Smooth muscle cell (in vitro differentiated cells): ENCODE measurements around the gene HLA-G. TPM values are rescaled to one million over a fixed set of nuclear protein-coding genes. Genes with fewer than 3 reads are reported as not detected.

ENCODE experiments used
- DNase-seq: peaks from one replicate; lab custom pipeline; 2025; ENCODE audit not compliant: unreplicated experiment; lab: John Stamatoyannopoulos, UW
- H2AFZ ChIP-seq: fragments of 200-600 bp; sonication (generic); 2 replicates; pipeline ENCODE4 v1.6.0; 2016; ENCODE audit warnings: antibody characterized with exemption, low read depth, mild to moderate bottlenecking
- H3F3A ChIP-seq: fragments of 200-600 bp; sonication (generic); 2 replicates; pipeline ENCODE4 v1.6.0; 2017; ENCODE audit warnings: antibody characterized with exemption, low read depth
- H3K27ac ChIP-seq: fragments of 200-600 bp; sonication (generic); 2 replicates; pipeline ENCODE4 v1.5.1; 2016; ENCODE audit warnings: low read depth, mild to moderate bottlenecking
- H3K27me3 ChIP-seq: fragments of 200-600 bp; sonication (generic); 2 replicates; pipeline ENCODE4 v1.6.1; 2016; ENCODE audit warnings: low read depth, mild to moderate bottlenecking
- H3K36me3 ChIP-seq: fragments of 200-600 bp; sonication (generic); 2 replicates; pipeline ENCODE4 v1.5.1; 2016; ENCODE audit warnings: low read depth
- H3K4me1 ChIP-seq: fragments of 200-600 bp; sonication (generic); 2 replicates; pipeline ENCODE4 v1.5.1; 2016; ENCODE audit warnings: low read depth
- H3K4me2 ChIP-seq: fragments of 200-600 bp; sonication (generic); 2 replicates; pipeline ENCODE4 v1.6.0; 2016; ENCODE audit warnings: mild to moderate bottlenecking
- H3K4me3 ChIP-seq: fragments of 200-600 bp; sonication (generic); 2 replicates; pipeline ENCODE4 v1.5.1; 2016; ENCODE audit warnings: mild to moderate bottlenecking
- H3K79me2 ChIP-seq: fragments of 200-600 bp; sonication (generic); 2 replicates; pipeline ENCODE4 v1.6.0; 2016; ENCODE audit warnings: low read depth, mild to moderate bottlenecking
- H3K9ac ChIP-seq: fragments of 200-600 bp; sonication (generic); 2 replicates; pipeline ENCODE4 v1.6.0; 2016; ENCODE audit warnings: low read depth
- H3K9me3 ChIP-seq: fragments of 200-600 bp; sonication (generic); replicated peaks from 2 replicates; pipeline ENCODE4 v1.5.1; 2016; ENCODE audit warnings: low read depth
- H4K20me1 ChIP-seq: fragments of 200-600 bp; sonication (generic); 2 replicates; pipeline ENCODE4 v1.6.0; 2016; ENCODE audit warnings: low read depth
- WGBS: methylation state at CpG from one replicate; pipeline ENCODE4 v1.1.7; 2016; ENCODE audit warnings: low lambda C conversion rate; 5-methylcytosine and 5-hydroxymethylcytosine counted together
- polyA plus RNA-seq: library from polyadenylated mRNA; unstranded; fragments of >200 nt; fragmentation: Nextera tagmentation; extraction: Ambion mirVana; gene quantifications from 2 replicates; pipeline ENCODE4 v1.2.1, GENCODE V29; 2016
- total RNA-seq: library from RNA; depleted of rRNA; stranded (reverse); fragments of >200 nt; gene quantifications from 2 replicates; pipeline ENCODE4 v1.2.3, GENCODE V29; 2014
- TF ChIP-seq, protein P1 (sequence below): fragments of 200-600 bp; sonication (generic); IDR thresholded peaks from 2 replicates; pipeline ENCODE4 v1.5.1; 2017; ENCODE audit warnings: borderline replicate concordance, mild to moderate bottlenecking, antibody characterized with exemption; ENCODE audit not compliant: insufficient read depth, poor library complexity, severe bottlenecking

The HLA-G gene
- total and polyA plus RNA-seq, 2 experiments from 2014 or later: 0.22 to 1.7 TPM

GRCh38 chr6:29815118-29815750, 12.4 kb upstream of the HLA-G start:
- Histone ChIP-seq H2AFZ (no peak overlapping the region), H3K4me3 (no peak overlapping the region), H3F3A (no peaks in the 10 kb centered on the region), H3K9me3 (no peaks in the 10 kb centered on the region), H3K79me2 (no peaks in the 10 kb centered on the region), H3K27ac (no peak overlapping the region), H4K20me1 (no peaks in the 10 kb centered on the region), H3K4me1 (no peaks in the 10 kb centered on the region), H3K4me2 (no peak overlapping the region), H3K36me3 (no peaks in the 10 kb centered on the region), H3K27me3 (peaks cover 7% of the 10 kb centered on the region), H3K9ac (no peak overlapping the region)
- TF ChIP-seq, protein P1, sequence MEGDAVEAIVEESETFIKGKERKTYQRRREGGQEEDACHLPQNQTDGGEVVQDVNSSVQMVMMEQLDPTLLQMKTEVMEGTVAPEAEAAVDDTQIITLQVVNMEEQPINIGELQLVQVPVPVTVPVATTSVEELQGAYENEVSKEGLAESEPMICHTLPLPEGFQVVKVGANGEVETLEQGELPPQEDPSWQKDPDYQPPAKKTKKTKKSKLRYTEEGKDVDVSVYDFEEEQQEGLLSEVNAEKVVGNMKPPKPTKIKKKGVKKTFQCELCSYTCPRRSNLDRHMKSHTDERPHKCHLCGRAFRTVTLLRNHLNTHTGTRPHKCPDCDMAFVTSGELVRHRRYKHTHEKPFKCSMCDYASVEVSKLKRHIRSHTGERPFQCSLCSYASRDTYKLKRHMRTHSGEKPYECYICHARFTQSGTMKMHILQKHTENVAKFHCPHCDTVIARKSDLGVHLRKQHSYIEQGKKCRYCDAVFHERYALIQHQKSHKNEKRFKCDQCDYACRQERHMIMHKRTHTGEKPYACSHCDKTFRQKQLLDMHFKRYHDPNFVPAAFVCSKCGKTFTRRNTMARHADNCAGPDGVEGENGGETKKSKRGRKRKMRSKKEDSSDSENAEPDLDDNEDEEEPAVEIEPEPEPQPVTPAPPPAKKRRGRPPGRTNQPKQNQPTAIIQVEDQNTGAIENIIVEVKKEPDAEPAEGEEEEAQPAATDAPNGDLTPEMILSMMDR: no peak
- no peak for DNase-seq
- WGBS: 76% methylated on average over 7 of the region's 7 CpGs

DNA sequence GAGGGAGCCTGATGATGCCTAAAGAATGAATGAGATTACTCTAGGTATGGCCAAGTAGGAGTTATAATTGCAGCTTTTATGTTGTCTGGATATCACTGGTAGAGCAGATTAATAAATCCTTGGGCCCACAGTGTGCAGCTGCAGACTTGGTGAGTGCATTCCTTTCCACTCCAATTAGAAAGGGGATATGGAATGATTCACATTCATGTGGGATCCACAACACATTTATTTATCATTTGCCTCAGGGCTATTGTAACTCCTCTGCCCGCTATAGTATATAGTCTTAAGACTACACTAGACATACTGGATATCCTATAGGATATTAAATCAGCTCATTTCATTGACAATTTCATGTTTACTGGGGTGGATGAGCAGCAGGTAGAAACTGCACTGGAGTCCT, 11.6 kb upstream of the HLA-G start:
- no peak overlapping the region for H2AFZ ChIP-seq
- 93% methylated on average over 1 of the region's 1 CpG for WGBS
- H3K27me3 ChIP-seq: peaks cover 15% of the 10 kb centered on the region
- no peaks in the 10 kb centered on the region for H3K9me3 ChIP-seq
- H3K36me3 ChIP-seq: no peaks in the 10 kb centered on the region
- H3K4me2 ChIP-seq: no peak overlapping the region
- H3F3A ChIP-seq: no peaks in the 10 kb centered on the region
- no peaks in the 10 kb centered on the region for H3K4me1 ChIP-seq
- H3K9ac ChIP-seq: no peak overlapping the region
- H3K79me2 ChIP-seq: no peaks in the 10 kb centered on the region
- no peak overlapping the region for H3K4me3 ChIP-seq
- no peak for DNase-seq
- TF ChIP-seq, protein P1: no peak
- no peaks in the 10 kb centered on the region for H4K20me1 ChIP-seq
- H3K27ac ChIP-seq: no peak overlapping the region

GRCh38 chr6:29818892-29819291, 8.7 kb upstream of the HLA-G start:
- no peak for DNase-seq
- H3K27ac ChIP-seq: no peak overlapping the region
- no peaks in the 10 kb centered on the region for H3K9me3 ChIP-seq
- H3K9ac ChIP-seq: no peak overlapping the region
- H3K4me3 ChIP-seq: no peak overlapping the region
- H3K4me1 ChIP-seq: no peaks in the 10 kb centered on the region
- TF ChIP-seq, protein P1: no peak
- 88% methylated on average over 4 of the region's 4 CpGs for WGBS
- H3K36me3 ChIP-seq: no peaks in the 10 kb centered on the region
- H4K20me1 ChIP-seq: no peaks in the 10 kb centered on the region
- H3K79me2 ChIP-seq: no peaks in the 10 kb centered on the region
- H3F3A ChIP-seq: no peaks in the 10 kb centered on the region
- no peak overlapping the region for H2AFZ ChIP-seq
- H3K4me2 ChIP-seq: no peak overlapping the region
- peaks cover 36% of the 10 kb centered on the region for H3K27me3 ChIP-seq

DNA sequence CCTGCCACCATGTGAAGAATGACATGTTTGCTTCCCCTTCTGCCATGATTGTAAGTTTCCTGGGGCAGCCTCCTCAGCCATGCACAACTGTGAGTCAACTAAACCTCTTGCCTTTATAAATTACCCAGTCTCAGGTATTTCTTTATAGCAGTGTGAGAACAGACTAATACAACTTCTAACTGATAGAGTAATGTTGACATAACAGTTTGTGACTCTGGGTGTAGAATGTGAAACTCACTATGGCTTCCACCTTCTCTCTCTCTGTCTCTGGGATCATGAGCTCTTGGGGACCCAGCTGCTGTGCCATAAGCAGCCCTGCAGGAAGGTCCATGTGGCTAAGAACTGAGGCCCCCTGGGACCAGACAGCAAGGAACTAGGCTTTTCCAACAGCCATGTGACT, 3.5 kb upstream of the HLA-G start:
- H3K79me2 ChIP-seq: no peaks in the 10 kb centered on the region
- no peak for DNase-seq
- H3K9me3 ChIP-seq: no peaks in the 10 kb centered on the region
- H3K9ac ChIP-seq: no peak overlapping the region
- no peaks in the 10 kb centered on the region for H3K4me1 ChIP-seq
- no peak overlapping the region for H3K4me2 ChIP-seq
- H2AFZ ChIP-seq: no peak overlapping the region
- H3K27me3 ChIP-seq: peaks cover 86% of the 10 kb centered on the region
- no peak overlapping the region for H3K27ac ChIP-seq
- TF ChIP-seq, protein P1: no peak
- no peaks in the 10 kb centered on the region for H3K36me3 ChIP-seq
- H3F3A ChIP-seq: no peaks in the 10 kb centered on the region
- no peak overlapping the region for H3K4me3 ChIP-seq
- H4K20me1 ChIP-seq: no peaks in the 10 kb centered on the region
